ENCODE measurements around the gene LRRC51.

Gene LRRC51

DNA sequence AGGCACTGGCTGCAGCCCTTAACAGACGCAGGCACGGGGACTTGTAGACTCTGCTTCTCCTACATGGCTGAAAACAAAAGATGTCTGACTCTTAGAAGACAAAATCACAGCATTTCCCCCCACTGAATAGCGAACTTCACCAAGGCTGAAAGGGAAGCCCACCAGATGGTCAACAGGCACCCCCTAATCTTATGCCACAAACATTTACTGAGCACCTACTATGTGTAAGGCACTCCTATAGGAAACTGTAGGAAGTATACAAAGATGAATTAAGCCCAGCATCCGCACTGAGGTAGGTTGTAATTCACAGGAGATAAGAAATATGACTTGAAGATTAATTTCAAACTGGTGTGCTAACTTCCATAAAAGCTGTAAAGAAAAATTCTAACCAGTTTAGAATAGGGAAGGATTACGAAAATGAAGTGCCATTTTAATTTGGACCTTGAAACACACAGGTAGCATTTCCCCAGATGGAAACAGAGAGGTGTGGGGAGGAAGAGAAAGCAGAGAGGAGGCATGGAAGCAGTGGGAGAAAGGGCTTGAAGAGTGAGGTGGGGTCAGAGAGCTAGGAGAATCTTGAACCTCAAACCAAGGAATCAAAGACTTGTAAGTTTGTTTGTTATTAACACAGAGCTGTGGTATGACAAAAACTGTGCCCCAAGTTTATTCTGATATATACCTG is 38.4 kb upstream of the LRRC51 start:
- H2AFZ ChIP-seq (ENCODE audit: low read length): peak overlapping the region; percentile 74; the same call in 1 of the 2 replicates
- peaks cover 22% of the 10 kb centered on the region for H4K20me1 ChIP-seq (ENCODE audit: insufficient read depth, low read length, poor library complexity, severe bottlenecking)

DNA sequence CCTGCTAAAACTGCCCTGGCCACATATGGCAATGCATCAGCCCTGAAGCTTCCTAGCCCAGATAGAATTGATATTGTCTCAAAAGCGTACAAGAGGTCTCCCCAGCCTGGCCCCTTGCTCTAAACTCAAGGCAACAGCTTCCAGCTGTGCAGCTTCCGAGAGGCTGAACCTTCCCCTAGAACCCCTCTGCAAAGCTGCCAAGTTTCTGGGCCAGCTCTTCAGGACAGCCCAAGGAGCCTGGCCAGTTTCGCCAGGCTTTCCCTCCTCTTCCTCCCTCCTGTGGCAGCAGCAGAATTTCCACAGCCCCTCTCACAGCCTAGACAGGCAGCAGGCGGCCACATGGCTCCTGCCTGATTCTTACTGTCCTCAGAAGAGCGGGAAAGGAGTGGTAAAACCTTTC is 34.8 kb upstream of the LRRC51 start:
- Histone ChIP-seq H3K9me2 (replicated peaks; ENCODE audit: low read depth, low read length) (no peaks in the 10 kb centered on the region), H3K27me3 (ENCODE audit: insufficient read depth, low read length, poor library complexity, severe bottlenecking) (no peaks in the 10 kb centered on the region), H3K9me3 (ENCODE audit: insufficient read depth, low read depth, low read length) (no peaks in the 10 kb centered on the region), H2AFZ (ENCODE audit: low read length) (no peak overlapping the region), H3K79me2 (ENCODE audit: insufficient read depth, low read length) (peaks cover 82% of the 10 kb centered on the region), H4K20me1 (ENCODE audit: insufficient read depth, low read length, poor library complexity, severe bottlenecking) (no peaks in the 10 kb centered on the region), H3K9ac (ENCODE audit: low read depth, low read length, poor library complexity, severe bottlenecking) (no peak overlapping the region), H3K36me3 (ENCODE audit: insufficient read depth, low read length) (peaks cover 20% of the 10 kb centered on the region; the same call in 1 of the 2 replicates), H3F3A (ENCODE audit: low read depth) (no peaks in the 10 kb centered on the region), H3K4me3 (ENCODE audit: low read length, poor library complexity, severe bottlenecking) (no peak overlapping the region), H3K4me1 (ENCODE audit: insufficient read depth, low read length, poor library complexity, severe bottlenecking) (peaks cover 16% of the 10 kb centered on the region), H3K4me2 (ENCODE audit: low read depth, low read length, poor library complexity, severe bottlenecking) (no peak overlapping the region)
- TF ChIP-seq EZH2phosphoT487 (IDR thresholded peaks at IDR 0.05; ENCODE audit: borderline replicate concordance): no peak
- TF ChIP-seq, protein P1, sequence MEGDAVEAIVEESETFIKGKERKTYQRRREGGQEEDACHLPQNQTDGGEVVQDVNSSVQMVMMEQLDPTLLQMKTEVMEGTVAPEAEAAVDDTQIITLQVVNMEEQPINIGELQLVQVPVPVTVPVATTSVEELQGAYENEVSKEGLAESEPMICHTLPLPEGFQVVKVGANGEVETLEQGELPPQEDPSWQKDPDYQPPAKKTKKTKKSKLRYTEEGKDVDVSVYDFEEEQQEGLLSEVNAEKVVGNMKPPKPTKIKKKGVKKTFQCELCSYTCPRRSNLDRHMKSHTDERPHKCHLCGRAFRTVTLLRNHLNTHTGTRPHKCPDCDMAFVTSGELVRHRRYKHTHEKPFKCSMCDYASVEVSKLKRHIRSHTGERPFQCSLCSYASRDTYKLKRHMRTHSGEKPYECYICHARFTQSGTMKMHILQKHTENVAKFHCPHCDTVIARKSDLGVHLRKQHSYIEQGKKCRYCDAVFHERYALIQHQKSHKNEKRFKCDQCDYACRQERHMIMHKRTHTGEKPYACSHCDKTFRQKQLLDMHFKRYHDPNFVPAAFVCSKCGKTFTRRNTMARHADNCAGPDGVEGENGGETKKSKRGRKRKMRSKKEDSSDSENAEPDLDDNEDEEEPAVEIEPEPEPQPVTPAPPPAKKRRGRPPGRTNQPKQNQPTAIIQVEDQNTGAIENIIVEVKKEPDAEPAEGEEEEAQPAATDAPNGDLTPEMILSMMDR (conservative IDR thresholded peaks at IDR 0.05; ENCODE audit: low read length): no peak

More for the DNA sequence above, 38.4 kb upstream of the LRRC51 start:
- H3K36me3 ChIP-seq (ENCODE audit: insufficient read depth, low read length): peaks cover 3% of the 10 kb centered on the region; the same call in 1 of the 2 replicates
- H3K4me1 ChIP-seq (ENCODE audit: insufficient read depth, low read length, poor library complexity, severe bottlenecking): peaks cover 32% of the 10 kb centered on the region
- TF ChIP-seq EZH2phosphoT487 (IDR thresholded peaks at IDR 0.05; ENCODE audit: borderline replicate concordance): no peak
- peak overlapping the region; percentile 84 for H3K4me2 ChIP-seq (ENCODE audit: low read depth, low read length, poor library complexity, severe bottlenecking)
- no peaks in the 10 kb centered on the region for H3F3A ChIP-seq (ENCODE audit: low read depth)
- H3K27me3 ChIP-seq (ENCODE audit: insufficient read depth, low read length, poor library complexity, severe bottlenecking): no peaks in the 10 kb centered on the region
- no peaks in the 10 kb centered on the region for H3K9me3 ChIP-seq (ENCODE audit: insufficient read depth, low read depth, low read length)
- no peaks in the 10 kb centered on the region for H3K9me2 ChIP-seq (replicated peaks; ENCODE audit: low read depth, low read length)
- peak overlapping the region; percentile 86 for H3K4me3 ChIP-seq (ENCODE audit: low read length, poor library complexity, severe bottlenecking)
- H3K9ac ChIP-seq (ENCODE audit: low read depth, low read length, poor library complexity, severe bottlenecking): peak overlapping the region; percentile 84
- peaks cover 93% of the 10 kb centered on the region for H3K79me2 ChIP-seq (ENCODE audit: insufficient read depth, low read length)

DNA sequence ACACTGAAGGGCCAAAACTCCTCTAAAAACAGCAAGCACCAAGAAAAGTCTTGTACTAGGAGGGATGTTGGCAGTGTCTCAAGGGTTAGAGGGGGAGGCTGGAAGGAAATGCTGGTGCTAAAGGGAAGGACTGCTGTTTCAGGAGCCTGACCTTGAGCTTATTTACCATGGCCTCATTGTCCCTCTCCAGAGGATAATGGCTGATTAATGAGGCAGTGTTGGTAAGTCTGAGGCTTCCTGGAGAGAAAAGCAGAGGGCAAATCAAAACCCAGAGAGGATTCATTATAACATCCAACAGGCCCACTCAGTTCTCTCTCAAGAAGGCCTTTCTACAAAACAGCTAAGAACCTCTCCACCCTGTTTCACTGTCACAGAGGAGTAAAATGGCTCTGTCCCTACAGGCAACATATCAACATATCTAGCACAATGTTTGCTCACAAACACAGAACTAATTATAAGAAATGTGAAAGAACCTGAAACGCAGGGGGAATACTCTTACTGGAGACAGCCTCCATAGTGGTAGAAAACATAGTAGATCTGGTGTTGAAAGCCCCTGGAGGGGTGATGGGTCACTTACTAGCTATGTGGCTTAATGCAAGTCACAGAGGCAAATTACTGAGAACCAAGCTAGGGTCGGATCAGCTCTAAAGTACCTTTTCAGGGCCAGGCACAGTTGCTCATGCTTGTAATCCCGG is 31.7 kb upstream of the LRRC51 start:
- H3K79me2 ChIP-seq (ENCODE audit: insufficient read depth, low read length): peaks cover 80% of the 10 kb centered on the region
- TF ChIP-seq EZH2phosphoT487 (IDR thresholded peaks at IDR 0.05; ENCODE audit: borderline replicate concordance): no peak
- TF ChIP-seq, protein P1 (conservative IDR thresholded peaks at IDR 0.05; ENCODE audit: low read length): no peak
- no peaks in the 10 kb centered on the region for H3K9me3 ChIP-seq (ENCODE audit: insufficient read depth, low read depth, low read length)
- no peak overlapping the region for H3K9ac ChIP-seq (ENCODE audit: low read depth, low read length, poor library complexity, severe bottlenecking)
- H2AFZ ChIP-seq (ENCODE audit: low read length): no peak overlapping the region
- H3K4me2 ChIP-seq (ENCODE audit: low read depth, low read length, poor library complexity, severe bottlenecking): no peak overlapping the region
- no peak overlapping the region for H3K4me3 ChIP-seq (ENCODE audit: low read length, poor library complexity, severe bottlenecking)
- no peaks in the 10 kb centered on the region for H3K4me1 ChIP-seq (ENCODE audit: insufficient read depth, low read length, poor library complexity, severe bottlenecking)
- no peaks in the 10 kb centered on the region for H3K9me2 ChIP-seq (replicated peaks; ENCODE audit: low read depth, low read length)
- no peaks in the 10 kb centered on the region for H3K27me3 ChIP-seq (ENCODE audit: insufficient read depth, low read length, poor library complexity, severe bottlenecking)
- no peaks in the 10 kb centered on the region for H3F3A ChIP-seq (ENCODE audit: low read depth)
- peaks cover 28% of the 10 kb centered on the region; the same call in 1 of the 2 replicates for H3K36me3 ChIP-seq (ENCODE audit: insufficient read depth, low read length)
- peaks cover 6% of the 10 kb centered on the region for H4K20me1 ChIP-seq (ENCODE audit: insufficient read depth, low read length, poor library complexity, severe bottlenecking)
